Mononuclear cell (primary cell): ENCODE measurements around the gene PIAS3. TPM values are rescaled to one million over a fixed set of nuclear protein-coding genes. Genes with fewer than 3 reads are reported as not detected.
A peak's percentile ranks its signal among the peaks of the same experiment; 100 is the strongest.
"Not testable (repeated sequence)": the region's sequence is repeated elsewhere in the genome, so short reads cannot be mapped to it uniquely, and the experiment has no call there.

Experiments used
- H3K27me3 ChIP-seq: 2 replicates; pipeline ENCODE4 v1.6.0; 2011; ENCODE audit warnings: low read length, control low read depth; ENCODE audit not compliant: insufficient read depth
- H3K4me1 ChIP-seq: 2 replicates; pipeline ENCODE4 v1.5.1; 2011; ENCODE audit warnings: mild to moderate bottlenecking, low read length, control low read depth; ENCODE audit not compliant: insufficient read depth
- H3K4me3 ChIP-seq: 2 replicates; pipeline ENCODE4 v1.5.1; 2011; ENCODE audit warnings: mild to moderate bottlenecking, low read length, moderate library complexity
- H3K9me3 ChIP-seq: 2 replicates; pipeline ENCODE4 v1.5.1; 2011; ENCODE audit warnings: low read depth, mild to moderate bottlenecking, control low read depth, low read length
- total RNA-seq: library from RNA; depleted of rRNA; stranded (reverse); fragments of >200 nt; gene quantifications from one replicate; pipeline ENCODE4 v1.2.3, GENCODE V29; 2012

Gene PIAS3
- total RNA-seq, 1 donor = 8.0 TPM

- H3K4me3 ChIP-seq = no peak overlapping the region
- H3K27me3 ChIP-seq = no peaks in the 10 kb centered on the region
- H3K9me3 ChIP-seq = no peaks in the 10 kb centered on the region
- peaks cover 17% of the 10 kb centered on the region for H3K4me1 ChIP-seq
Observed at GRCh38 chr1:145849356-145850160, 9.3 kb downstream of the PIAS3 start.

- Histone ChIP-seq H3K4me3 (no peak overlapping the region), H3K4me1 (peaks cover 17% of the 10 kb centered on the region), H3K27me3 (no peaks in the 10 kb centered on the region), H3K9me3 (no peaks in the 10 kb centered on the region)
Observed at GRCh38 chr1:145847827-145848226, 11.1 kb downstream of the PIAS3 start.

GRCh38 chr1:145846201-145846612, 12.7 kb downstream of the PIAS3 start:
- peaks cover 17% of the 10 kb centered on the region for H3K4me1 ChIP-seq
- H3K4me3 ChIP-seq = peak overlapping the region; percentile 58
- H3K9me3 ChIP-seq = no peaks in the 10 kb centered on the region
- no peaks in the 10 kb centered on the region for H3K27me3 ChIP-seq

GRCh38 chr1:145845514-145846161, 13.2 kb downstream of the PIAS3 start, which contains the start of gene NUDT17:
Gene NUDT17, plus strand, starts transcription at chr1:145845630. Its CDS starts 11 bp downstream, at chr1:145845641.
- H3K27me3 ChIP-seq = no peaks in the 10 kb centered on the region
- peaks cover 17% of the 10 kb centered on the region for H3K4me1 ChIP-seq
- H3K4me3 ChIP-seq = peak within 1 kb of the TSS; percentile 58
- H3K9me3 ChIP-seq = no peaks in the 10 kb centered on the region

DNA sequence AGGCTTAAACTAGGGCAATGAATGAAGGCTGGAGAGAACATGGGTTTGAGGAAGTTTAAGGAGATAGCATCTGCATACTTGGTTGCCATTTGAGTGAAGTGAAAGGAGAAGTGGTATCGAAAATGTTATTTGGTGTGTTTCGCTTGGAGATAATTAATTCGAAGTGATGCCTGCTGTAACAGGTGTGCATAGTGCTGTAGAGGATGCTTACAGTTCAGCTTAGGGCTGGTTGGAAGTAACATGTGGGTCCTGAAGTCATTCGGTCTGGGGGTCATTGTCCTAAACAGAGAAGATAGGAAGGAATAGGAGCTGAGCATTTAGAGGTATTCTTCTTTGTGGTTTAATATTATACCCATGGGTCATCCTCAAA, 13.8 kb downstream of the PIAS3 start:
- Histone ChIP-seq H3K4me3 (peak overlapping the region; percentile 58), H3K4me1 (peaks cover 17% of the 10 kb centered on the region), H3K9me3 (no peaks in the 10 kb centered on the region), H3K27me3 (no peaks in the 10 kb centered on the region)

DNA sequence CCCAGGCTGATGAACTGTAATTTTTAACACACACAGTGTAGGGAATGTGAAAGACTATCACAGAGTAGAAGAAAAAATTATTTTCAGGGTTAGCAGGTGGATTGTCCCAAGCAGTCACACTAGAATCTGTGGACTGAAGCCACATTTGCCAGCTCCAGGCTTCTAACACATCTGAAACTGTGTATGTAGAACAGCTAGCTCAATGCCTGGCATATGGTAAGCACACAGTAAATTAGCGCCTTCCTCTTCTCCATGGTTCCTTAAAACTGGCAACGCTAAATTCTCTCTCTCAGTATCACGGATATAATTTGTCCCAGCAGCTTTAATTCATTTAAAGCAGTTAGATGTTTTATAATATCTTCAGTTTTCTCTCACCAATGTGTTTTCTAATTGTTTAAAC, 15.8 kb downstream of the PIAS3 start:
- Histone ChIP-seq H3K27me3 (no peaks in the 10 kb centered on the region), H3K4me1 (peaks cover 17% of the 10 kb centered on the region), H3K9me3 (no peaks in the 10 kb centered on the region), H3K4me3 (no peak overlapping the region)

- H3K4me1 ChIP-seq = no peaks in the 10 kb centered on the region
- H3K4me3 ChIP-seq = no peak overlapping the region
- H3K27me3 ChIP-seq = no peaks in the 10 kb centered on the region
- H3K9me3 ChIP-seq = no peaks in the 10 kb centered on the region
Observed at GRCh38 chr1:145837656-145838055, 21.2 kb downstream of the PIAS3 start.

GRCh38 chr1:145830810-145831209, 28.1 kb downstream of the PIAS3 start:
- H3K9me3 ChIP-seq, H3K4me1 ChIP-seq, H3K4me3 ChIP-seq, H3K27me3 ChIP-seq: not testable (repeated sequence)

GRCh38 chr1:145828367-145829026, 30.4 kb downstream of the PIAS3 start:
- Histone ChIP-seq H3K4me3 (no peak overlapping the region), H3K4me1 (peaks cover 13% of the 10 kb centered on the region), H3K9me3 (no peaks in the 10 kb centered on the region), H3K27me3 (no peaks in the 10 kb centered on the region)

DNA sequence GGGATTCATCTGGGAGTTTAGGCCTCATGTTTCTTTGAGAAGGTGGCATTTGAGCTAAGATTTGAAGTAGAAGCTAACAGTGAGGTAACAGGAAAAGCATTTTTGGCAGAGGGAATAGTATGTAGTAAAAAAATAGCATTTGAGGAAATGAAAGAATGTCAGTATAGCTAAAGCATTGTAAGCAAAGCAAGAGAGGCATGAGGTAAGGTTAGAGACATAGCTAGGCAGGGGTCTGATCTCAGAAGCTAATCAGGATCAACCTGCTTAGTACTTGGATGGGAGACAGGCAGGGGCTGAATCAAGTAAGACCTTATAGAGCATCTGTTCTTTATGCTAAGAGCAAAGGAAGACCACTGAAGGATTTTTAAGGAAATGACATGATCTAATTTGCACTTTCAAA, 30.9 kb downstream of the PIAS3 start:
- H3K27me3 ChIP-seq = no peaks in the 10 kb centered on the region
- H3K4me1 ChIP-seq = peaks cover 13% of the 10 kb centered on the region
- no peaks in the 10 kb centered on the region for H3K9me3 ChIP-seq
- H3K4me3 ChIP-seq = no peak overlapping the region

DNA sequence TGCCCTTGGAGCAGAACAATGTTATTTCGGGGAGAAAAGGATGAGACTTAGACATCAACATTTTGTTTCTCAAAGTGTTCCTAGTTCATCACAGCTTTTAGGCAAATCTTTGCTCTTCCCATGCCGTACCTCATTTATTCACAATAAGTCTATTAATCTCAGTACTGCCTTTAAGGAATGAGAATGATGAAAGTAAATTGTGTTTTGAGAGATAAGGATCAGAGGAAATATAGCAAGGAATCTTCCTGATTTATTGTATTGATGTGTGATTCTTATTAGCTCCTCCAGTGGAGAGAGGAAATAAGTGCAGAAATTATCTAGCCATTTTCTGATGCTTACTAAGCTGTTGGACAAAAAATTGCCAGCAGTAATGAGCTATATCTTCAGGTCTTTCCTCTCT, 32.9 kb downstream of the PIAS3 start:
- H3K9me3 ChIP-seq = no peaks in the 10 kb centered on the region
- H3K4me3 ChIP-seq = no peak overlapping the region
- H3K27me3 ChIP-seq = no peaks in the 10 kb centered on the region
- peaks cover 13% of the 10 kb centered on the region for H3K4me1 ChIP-seq

DNA sequence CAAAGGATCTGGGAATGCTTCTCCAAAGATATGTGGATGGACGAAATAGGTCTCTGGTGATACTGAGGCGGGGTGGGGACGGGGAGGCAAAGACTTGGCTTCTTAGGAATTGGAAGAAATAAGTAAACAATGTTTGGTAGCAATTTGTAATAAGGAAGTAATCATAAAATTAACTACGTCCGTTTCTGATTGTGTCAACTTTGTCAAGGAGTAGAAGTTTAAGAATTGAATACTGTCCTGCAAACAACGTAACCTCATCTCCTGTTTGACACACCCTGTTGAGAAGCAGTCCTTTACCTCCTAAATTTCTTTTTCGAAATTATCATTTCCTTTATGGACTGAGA, 34.4 kb downstream of the PIAS3 start:
- Histone ChIP-seq H3K4me3 (peak overlapping the region; percentile 97), H3K9me3 (no peaks in the 10 kb centered on the region), H3K4me1 (peaks cover 13% of the 10 kb centered on the region), H3K27me3 (no peaks in the 10 kb centered on the region)

DNA sequence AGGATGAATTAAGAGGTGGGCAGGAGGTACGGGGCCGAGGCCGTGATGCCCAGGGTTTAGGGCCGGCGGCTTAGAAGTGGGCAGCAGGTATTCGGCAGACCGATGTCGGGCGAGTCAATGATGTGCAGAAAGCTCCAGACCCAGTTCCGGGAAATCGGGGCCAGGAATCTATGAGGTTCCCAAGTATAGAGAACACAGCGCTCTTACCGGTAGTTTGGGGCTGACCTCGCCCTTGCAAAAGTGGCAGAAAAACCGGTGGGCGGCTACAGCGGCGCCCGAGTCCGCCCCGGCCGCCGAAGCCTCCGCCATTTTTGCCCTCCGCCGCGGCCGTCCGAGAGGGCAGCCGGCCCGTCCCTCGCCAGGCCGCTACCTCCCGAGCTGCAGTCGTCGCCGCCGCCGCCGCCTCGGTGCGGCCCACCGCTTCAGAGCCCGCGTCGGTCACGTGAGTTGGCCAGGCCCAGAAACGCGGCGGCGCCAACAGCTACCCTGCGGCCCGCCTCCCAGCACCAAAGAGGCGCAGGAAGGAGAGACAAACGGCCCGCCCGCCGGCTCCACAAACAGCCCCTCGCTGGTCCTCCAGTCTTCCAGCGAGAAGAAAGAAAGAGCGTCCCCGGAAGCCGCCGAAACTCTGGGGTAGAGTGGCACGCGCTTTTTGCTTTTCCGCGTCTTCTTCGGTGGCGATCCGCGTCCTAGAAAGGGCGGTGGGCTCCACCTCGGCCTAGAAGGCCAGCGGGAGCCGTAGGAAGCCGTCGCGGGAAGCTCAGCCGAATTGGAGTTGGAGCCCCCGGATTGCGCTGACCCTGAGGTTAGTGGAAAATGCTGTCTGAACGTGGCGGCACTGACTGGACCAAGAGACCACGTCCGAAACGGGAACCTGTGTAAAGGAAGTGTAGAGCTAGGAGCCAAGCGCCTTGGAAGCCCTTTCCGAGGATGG, 35.0 kb downstream of the PIAS3 start, which contains the start of the genes POLR3C and RNF115:
Gene POLR3C (plus strand): TSS at position 636 of the 934 bp plus-strand sequence. CDS start 1,577 bp downstream, outside the sequence.
Gene RNF115 (minus strand): TSS at position 531 of the 934 bp plus-strand sequence. CDS start 222 bp downstream, at position 309.
- H3K4me1 ChIP-seq = peaks cover 13% of the 10 kb centered on the region
- peak within 1 kb of the TSS; percentile 97 for H3K4me3 ChIP-seq

DNA sequence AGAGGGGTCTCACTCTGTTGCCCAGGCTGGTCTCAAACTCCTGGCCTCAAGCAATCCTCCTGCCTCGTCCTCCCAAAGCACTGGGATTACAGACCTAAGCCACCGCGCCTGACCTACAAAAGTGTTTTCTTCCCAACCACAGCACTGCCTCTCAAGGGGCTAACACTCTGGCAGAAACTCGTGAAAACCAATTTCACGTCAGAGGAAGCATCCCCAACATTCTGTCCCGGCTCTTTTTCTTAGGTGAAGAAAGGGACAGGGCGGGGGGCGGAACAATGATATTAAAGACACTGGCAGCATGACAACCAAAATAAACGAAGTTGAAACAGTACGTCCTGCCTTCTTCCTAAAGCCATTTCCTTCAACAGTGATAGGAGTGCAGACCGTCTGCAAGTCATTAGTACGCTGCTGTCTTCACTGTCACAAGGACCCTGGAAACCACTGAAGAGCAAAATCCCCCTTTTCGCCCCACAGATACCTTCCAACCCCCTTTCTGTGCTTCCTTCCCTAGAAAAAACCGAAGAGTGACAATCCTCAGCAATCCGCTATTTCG, 36.0 kb downstream of the PIAS3 start:
- peaks cover 13% of the 10 kb centered on the region for H3K4me1 ChIP-seq
- H3K27me3 ChIP-seq, H3K9me3 ChIP-seq, H3K4me3 ChIP-seq: not testable (repeated sequence)

More for the DNA sequence above, 35.0 kb downstream of the PIAS3 start, which contains the start of the genes POLR3C and RNF115:
- H3K27me3 ChIP-seq = no peaks in the 10 kb centered on the region
- H3K9me3 ChIP-seq = no peaks in the 10 kb centered on the region
